HEK293T (cell line): ENCODE results near the gene SUGCT.
"Not testable (repeated sequence)": the region's sequence is repeated elsewhere in the genome, so short reads cannot be mapped to it uniquely, and the experiment has no call there.

Experiments
- CTCF ChIA-PET: fragments of 350-600 bp; formaldehyde crosslinking; extraction: SDS; loops from one replicate; lab custom pipeline; 2021; ENCODE audit warnings: antibody characterized with exemption, inconsistent platforms; lab: Yijun Ruan, JAX
- POLR2A ChIA-PET: fragments of 350-600 bp; formaldehyde crosslinking; extraction: SDS; loops from one replicate; lab custom pipeline; 2020; ENCODE audit warnings: antibody characterized with exemption, inconsistent platforms; lab: Yijun Ruan, JAX
- DNase-seq: peaks from one replicate; pipeline ENCODE4 v3.0.0; 2012; ENCODE audit warnings: mixed read lengths; ENCODE audit errors: extremely low spot score
- ARNT ChIP-seq: fragments of 450-650 bp; IDR thresholded peaks from 2 replicates; pipeline ENCODE4 v1.6.1; 2017; ENCODE audit warnings: mild to moderate bottlenecking
- BHLHE40 ChIP-seq: fragments of 450-650 bp; IDR thresholded peaks from 2 replicates; pipeline ENCODE4 v1.6.1; 2016; ENCODE audit warnings: mild to moderate bottlenecking, moderate library complexity, borderline replicate concordance
- CTBP1 ChIP-seq: fragments of 450-650 bp; IDR thresholded peaks from 2 replicates; pipeline ENCODE4 v1.6.1; 2016; ENCODE audit warnings: borderline replicate concordance
- ELF4 ChIP-seq: fragments of 450-650 bp; IDR thresholded peaks from 2 replicates; pipeline ENCODE4 v1.6.1; 2017; ENCODE audit warnings: antibody characterized with exemption
- FOXA1 ChIP-seq: fragments of 450-650 bp; IDR thresholded peaks from 2 replicates; pipeline ENCODE4 v1.6.1; 2016; ENCODE audit warnings: mild to moderate bottlenecking
- FOXK2 ChIP-seq: fragments of 450-650 bp; IDR thresholded peaks from 2 replicates; pipeline ENCODE4 v1.6.1; 2016; ENCODE audit warnings: mild to moderate bottlenecking
- FOXM1 ChIP-seq: fragments of 450-650 bp; IDR thresholded peaks from 2 replicates; pipeline ENCODE4 v1.6.1; 2017; ENCODE audit warnings: mild to moderate bottlenecking, borderline replicate concordance
- HDGF ChIP-seq: fragments of 450-650 bp; IDR thresholded peaks from 2 replicates; pipeline ENCODE4 v1.6.1; 2017; ENCODE audit warnings: antibody characterized with exemption, borderline replicate concordance
- L3MBTL2 ChIP-seq: fragments of 450-650 bp; conservative IDR thresholded peaks from 2 replicates; pipeline ENCODE4 v1.6.1; 2016; ENCODE audit warnings: mild to moderate bottlenecking
- LEF1 ChIP-seq: fragments of 450-650 bp; IDR thresholded peaks from 2 replicates; pipeline ENCODE4 v1.6.1; 2017; ENCODE audit warnings: mild to moderate bottlenecking, borderline replicate concordance
- NFRKB ChIP-seq: fragments of 450-650 bp; IDR thresholded peaks from 2 replicates; pipeline ENCODE4 v1.6.1; 2016; ENCODE audit warnings: mild to moderate bottlenecking, moderate library complexity
- PKNOX1 ChIP-seq: fragments of 450-650 bp; IDR thresholded peaks from 2 replicates; pipeline ENCODE4 v1.6.1; 2016
- SP1 ChIP-seq: fragments of 450-650 bp; IDR thresholded peaks from 2 replicates; pipeline ENCODE4 v1.6.1; 2017
- SUZ12 ChIP-seq: fragments of 450-650 bp; IDR thresholded peaks from 2 replicates; pipeline ENCODE4 v1.6.1; 2016; ENCODE audit warnings: mild to moderate bottlenecking
- TARDBP ChIP-seq: fragments of 450-650 bp; IDR thresholded peaks from 2 replicates; pipeline ENCODE4 v1.6.1; 2016
- ZNF384 ChIP-seq: fragments of 450-650 bp; IDR thresholded peaks from 2 replicates; pipeline ENCODE4 v1.6.1; 2016

The SUGCT gene

GRCh38 chr7:40147371-40148246 is 12.8 kb downstream of the SUGCT start:
- DNase-seq, result no peak
- ChIA-PET CTCF (no interaction called here), POLR2A (no interaction called here)
- no peak for TF ChIP-seq LEF1
- TF ChIP-seq ZNF384, result no peak
- no peak for TF ChIP-seq TARDBP
- TF ChIP-seq FOXK2, result no peak
- TF ChIP-seq ARNT, result no peak
- no peak for TF ChIP-seq BHLHE40
- TF ChIP-seq FOXM1, result no peak
- no peak for TF ChIP-seq PKNOX1

DNA sequence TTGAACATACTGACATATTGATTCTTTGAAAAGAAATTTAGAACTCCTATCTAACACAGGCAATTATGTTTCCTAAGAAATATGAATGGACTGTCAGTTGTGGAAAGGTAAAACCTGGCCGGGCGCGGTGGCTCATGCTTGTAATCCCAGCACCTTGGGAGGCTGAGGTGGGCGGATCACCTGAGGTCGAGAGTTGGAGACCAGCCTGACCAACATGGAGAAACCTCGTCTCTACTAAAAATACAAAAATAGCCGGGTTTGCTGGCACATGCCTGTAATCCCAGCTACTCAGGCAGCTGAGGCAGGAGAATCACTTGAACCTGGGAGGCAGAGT is 13.4 kb downstream of the SUGCT start:
- DNase-seq, POLR2A ChIA-PET, CTCF ChIA-PET: not testable (repeated sequence)

GRCh38 chr7:40148671-40149070 is 13.9 kb downstream of the SUGCT start:
- CTCF ChIA-PET, result no interaction called here
- no peak for DNase-seq
- no peak for TF ChIP-seq SP1
- TF ChIP-seq CTBP1, result no peak
- TF ChIP-seq FOXK2, result no peak
- no peak for TF ChIP-seq LEF1
- no peak for TF ChIP-seq FOXM1
- no peak for TF ChIP-seq ARNT
- TF ChIP-seq FOXA1, result no peak
- TF ChIP-seq ZNF384, result no peak
- no peak for TF ChIP-seq L3MBTL2
- no peak for TF ChIP-seq PKNOX1
- no peak for TF ChIP-seq ELF4
- TF ChIP-seq SUZ12, result no peak
- no peak for TF ChIP-seq HDGF
- no peak for TF ChIP-seq TARDBP
- no peak for TF ChIP-seq NFRKB
- POLR2A ChIA-PET, result no interaction called here

DNA sequence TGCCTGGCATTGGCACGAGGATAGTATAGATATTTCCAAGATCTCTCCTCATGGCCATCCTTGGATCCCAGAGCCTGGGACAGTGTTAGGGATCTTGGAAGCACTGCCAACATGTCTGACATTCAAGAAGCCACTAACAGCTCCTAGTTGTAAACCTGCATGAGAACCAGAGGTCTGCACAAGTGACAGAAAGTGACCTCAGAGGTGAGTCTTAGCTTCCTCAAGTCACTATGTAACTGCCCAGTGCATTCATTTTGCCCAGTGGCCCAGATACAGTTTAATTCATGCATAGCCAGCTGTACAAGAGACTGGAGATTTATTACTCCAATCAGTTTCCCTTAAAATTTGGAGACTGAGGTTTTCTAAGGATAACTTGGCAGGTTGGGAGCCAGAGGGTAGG is 16.7 kb downstream of the SUGCT start:
- POLR2A ChIA-PET, result interaction anchor here (1.8 kb wide), 1 partner anchor 17 kb away, joined by 6 read pairs; the partner anchor contains the start of genes MPLKIP and SUGCT
- CTCF ChIA-PET, result no interaction called here
- TF ChIP-seq TARDBP (no peak), CTBP1 (no peak), HDGF (no peak), PKNOX1 (no peak), ELF4 (no peak), FOXM1 (no peak)
- no peak for DNase-seq

DNA sequence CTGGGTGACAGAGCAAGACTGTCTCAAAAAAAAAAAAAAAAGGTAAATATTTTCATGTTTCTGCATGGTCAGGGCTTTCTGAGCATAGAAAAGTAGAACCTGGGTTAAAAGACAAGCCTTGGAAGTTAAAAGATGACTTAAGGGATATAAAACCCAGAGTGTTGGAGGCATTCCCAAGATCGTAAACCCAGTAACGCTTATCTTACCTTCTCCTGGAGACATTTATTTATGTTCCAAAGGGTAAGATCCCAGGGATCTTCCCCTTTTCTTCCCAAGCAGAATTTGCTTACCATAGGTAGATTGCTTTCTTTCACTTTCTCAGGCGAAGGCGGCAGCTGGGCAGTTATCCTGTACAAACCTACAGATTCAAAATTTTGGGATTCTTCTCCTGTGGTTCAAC is 22.2 kb downstream of the SUGCT start:
- DNase-seq, result no peak
- CTCF ChIA-PET, result no interaction called here
- TF ChIP-seq ELF4 (no peak), LEF1 (no peak), SUZ12 (no peak), CTBP1 (no peak), FOXA1 (no peak), NFRKB (no peak), TARDBP (no peak)
- POLR2A ChIA-PET, result no interaction called here

- CTCF ChIA-PET, result no interaction called here
- TF ChIP-seq HDGF (no peak), NFRKB (no peak)
- POLR2A ChIA-PET, result no interaction called here
- DNase-seq, result no peak
Observed at GRCh38 chr7:40162516-40162915, 27.7 kb downstream of the SUGCT start.

- CTCF ChIA-PET, result no interaction called here
- DNase-seq, result no peak
- POLR2A ChIA-PET, result no interaction called here
- TF ChIP-seq HDGF (no peak), NFRKB (no peak), SUZ12 (no peak), PKNOX1 (no peak), ELF4 (no peak), TARDBP (no peak), FOXK2 (no peak), ARNT (no peak), FOXM1 (no peak)
Observed at GRCh38 chr7:40165216-40165615, 30.4 kb downstream of the SUGCT start.
